Nucleus accumbens (tissue), 56 donors: ENCODE measurements around the gene APOH.
"Not testable (repeated sequence)": the region's sequence is repeated elsewhere in the genome, so short reads cannot be mapped to it uniquely, and the experiment has no call there.

Experiments used
- DNase-seq, 56 donors: peaks; one replicate each; lab custom pipeline; 2025; lab: John Stamatoyannopoulos, UW

APOH gene

GRCh38 chr17:66228887-66229782 is at the start of gene APOH:
TSS of gene APOH (minus strand) at chr17:66229415. CDS start at chr17:66229379, 36 bp downstream.
- no peak for DNase-seq

GRCh38 chr17:66277191-66277590 is 48.0 kb upstream of the APOH start:
- no peak for DNase-seq

- DNase-seq, result no peak
Observed at GRCh38 chr17:66276328-66276937, 47.2 kb upstream of the APOH start.

GRCh38 chr17:66275651-66276050 is 46.4 kb upstream of the APOH start:
- no peak for DNase-seq

- no peak for DNase-seq
Observed at GRCh38 chr17:66273586-66273848, 44.3 kb upstream of the APOH start.

GRCh38 chr17:66272811-66273585 is 43.8 kb upstream of the APOH start:
- no peak for DNase-seq

GRCh38 chr17:66271512-66271911 is 42.3 kb upstream of the APOH start:
- DNase-seq, result no peak

GRCh38 chr17:66270106-66270505 is 40.9 kb upstream of the APOH start:
- no peak for DNase-seq

GRCh38 chr17:66268247-66268927 is 39.2 kb upstream of the APOH start:
- no peak for DNase-seq

- no peak for DNase-seq
Observed at GRCh38 chr17:66264696-66265095, 35.5 kb upstream of the APOH start.

- DNase-seq, result no peak
Observed at GRCh38 chr17:66262767-66263166, 33.6 kb upstream of the APOH start.

GRCh38 chr17:66260688-66261087 is 31.5 kb upstream of the APOH start:
- no peak for DNase-seq

- DNase-seq, result no peak
Observed at GRCh38 chr17:66260275-66260674, 31.1 kb upstream of the APOH start.

GRCh38 chr17:66255527-66255971 is 26.3 kb upstream of the APOH start:
- no peak for DNase-seq

- DNase-seq, result peak in 21 of 56 donors; percentile 0 to 28 (median 4)
Observed at GRCh38 chr17:66255112-66255511, 25.9 kb upstream of the APOH start.

GRCh38 chr17:66253458-66253857 is 24.2 kb upstream of the APOH start:
- not testable (repeated sequence) for DNase-seq

GRCh38 chr17:66250686-66251085 is 21.5 kb upstream of the APOH start:
- no peak for DNase-seq

- no peak for DNase-seq
Observed at GRCh38 chr17:66248285-66248684, 19.1 kb upstream of the APOH start.

- DNase-seq, result no peak
Observed at GRCh38 chr17:66241839-66242238, 12.6 kb upstream of the APOH start.

- DNase-seq, result no peak
Observed at GRCh38 chr17:66240630-66241029, 11.4 kb upstream of the APOH start.

- DNase-seq, result no peak
Observed at GRCh38 chr17:66240013-66240412, 10.8 kb upstream of the APOH start.
